ENCODE results near the gene B3GNT5.

DNA sequence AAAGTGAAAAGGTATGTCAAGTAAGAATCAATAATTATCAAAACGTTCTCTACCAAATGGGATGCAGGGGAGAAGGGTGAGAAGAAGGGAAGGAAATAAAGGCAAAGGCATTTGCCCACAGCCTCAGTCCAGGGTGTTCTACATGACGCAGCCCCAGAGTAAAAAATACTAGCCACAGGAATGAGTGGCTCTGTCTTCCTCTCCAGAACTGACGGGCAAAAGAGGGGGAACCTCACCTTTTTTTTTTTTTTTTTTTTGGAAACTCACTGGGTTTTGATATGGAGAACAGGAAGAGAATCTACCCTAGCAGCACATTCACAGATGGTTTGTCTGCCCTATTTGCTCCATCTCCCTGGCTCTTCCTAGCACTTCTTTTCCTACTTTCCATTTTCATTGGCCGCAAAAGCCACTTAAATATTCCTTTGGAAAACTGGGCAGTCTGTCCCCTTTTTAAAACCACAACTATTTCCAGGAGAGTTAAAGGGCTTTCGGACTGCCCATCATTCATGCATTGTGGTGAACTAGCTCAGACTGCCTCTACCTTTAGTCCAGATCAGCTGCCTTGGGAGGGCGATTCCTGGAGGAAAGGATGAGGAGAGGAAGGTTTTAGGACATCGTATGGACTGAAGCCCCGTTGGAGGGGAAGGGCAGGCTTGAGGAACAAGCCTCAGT, 28.2 kb downstream of the B3GNT5 start:
- TF ChIP-seq, protein P1, sequence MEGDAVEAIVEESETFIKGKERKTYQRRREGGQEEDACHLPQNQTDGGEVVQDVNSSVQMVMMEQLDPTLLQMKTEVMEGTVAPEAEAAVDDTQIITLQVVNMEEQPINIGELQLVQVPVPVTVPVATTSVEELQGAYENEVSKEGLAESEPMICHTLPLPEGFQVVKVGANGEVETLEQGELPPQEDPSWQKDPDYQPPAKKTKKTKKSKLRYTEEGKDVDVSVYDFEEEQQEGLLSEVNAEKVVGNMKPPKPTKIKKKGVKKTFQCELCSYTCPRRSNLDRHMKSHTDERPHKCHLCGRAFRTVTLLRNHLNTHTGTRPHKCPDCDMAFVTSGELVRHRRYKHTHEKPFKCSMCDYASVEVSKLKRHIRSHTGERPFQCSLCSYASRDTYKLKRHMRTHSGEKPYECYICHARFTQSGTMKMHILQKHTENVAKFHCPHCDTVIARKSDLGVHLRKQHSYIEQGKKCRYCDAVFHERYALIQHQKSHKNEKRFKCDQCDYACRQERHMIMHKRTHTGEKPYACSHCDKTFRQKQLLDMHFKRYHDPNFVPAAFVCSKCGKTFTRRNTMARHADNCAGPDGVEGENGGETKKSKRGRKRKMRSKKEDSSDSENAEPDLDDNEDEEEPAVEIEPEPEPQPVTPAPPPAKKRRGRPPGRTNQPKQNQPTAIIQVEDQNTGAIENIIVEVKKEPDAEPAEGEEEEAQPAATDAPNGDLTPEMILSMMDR (IDR thresholded peaks at IDR 0.05; ENCODE audit: poor library complexity), result no peak
- no peak for TF ChIP-seq EZH2 (IDR thresholded peaks at IDR 0.05; ENCODE audit: borderline replicate concordance)
- TF ChIP-seq EZH2phosphoT487 (IDR thresholded peaks at IDR 0.05; ENCODE audit: low read depth, severe bottlenecking, unreplicated experiment), result no peak

All from hepatocyte (in vitro differentiated cells).